Astrocyte (in vitro differentiated cells and primary cell): Measurements from ENCODE around the gene ASIC3. TPM values are rescaled to one million over a fixed set of nuclear protein-coding genes. Genes with fewer than 3 reads are reported as not detected.

ENCODE experiments used
- DNase-seq: peaks from one replicate; pipeline ENCODE4 v3.0.0-alpha.2; 2010; ENCODE audit warnings: low read depth
- FAIRE-seq: peaks from 2 replicates; lab custom pipeline; 2011; peaks lifted over from hg19 to GRCh38; lab: Jason Lieb, UNC
- H2AFZ ChIP-seq: 2 replicates; pipeline ENCODE4 v1.6.0; 2012; ENCODE audit warnings: low read depth, low read length, inconsistent platforms
- H3K27ac ChIP-seq: 2 replicates; pipeline ENCODE4 v1.5.1; 2011; ENCODE audit warnings: low read depth, low read length, inconsistent platforms
- H3K27me3 ChIP-seq: 2 replicates; pipeline ENCODE4 v1.6.0; 2011; ENCODE audit warnings: low read length, inconsistent platforms; ENCODE audit not compliant: insufficient read depth
- H3K36me3 ChIP-seq: 2 replicates; pipeline ENCODE4 v1.5.1; 2011; ENCODE audit warnings: low read length, inconsistent platforms; ENCODE audit not compliant: insufficient read depth
- H3K4me1 ChIP-seq: 2 replicates; pipeline ENCODE4 v1.5.1; 2011; ENCODE audit warnings: low read length, inconsistent platforms; ENCODE audit not compliant: insufficient read depth
- H3K4me2 ChIP-seq: 2 replicates; pipeline ENCODE4 v1.6.0; 2012; ENCODE audit warnings: low read length, inconsistent platforms
- H3K4me3 ChIP-seq: 2 replicates; pipeline ENCODE4 v1.5.1; 2011; ENCODE audit warnings: low read depth, mild to moderate bottlenecking, low read length, inconsistent platforms; ENCODE audit not compliant: insufficient read depth
- H3K79me2 ChIP-seq: 2 replicates; pipeline ENCODE4 v1.6.0; 2012; ENCODE audit warnings: mild to moderate bottlenecking, low read length, inconsistent platforms; ENCODE audit not compliant: insufficient read depth
- H3K9ac ChIP-seq: 2 replicates; pipeline ENCODE4 v1.6.0; 2012; ENCODE audit warnings: mild to moderate bottlenecking, low read length, inconsistent platforms
- H3K9me3 ChIP-seq: 2 replicates; pipeline ENCODE4 v1.5.1; 2012; ENCODE audit warnings: low read depth, mild to moderate bottlenecking, low read length, inconsistent platforms; ENCODE audit not compliant: insufficient read depth
- H4K20me1 ChIP-seq: 2 replicates; pipeline ENCODE4 v1.6.0; 2012; ENCODE audit warnings: low read length, inconsistent platforms; ENCODE audit not compliant: insufficient read depth
- H3K27ac Mint-ChIP-seq: one replicate; pipeline ENCODE4 v1.8.0; 2021; ENCODE audit warnings: mild to moderate bottlenecking, mixed read lengths; ENCODE audit not compliant: unreplicated experiment
- H3K27me3 Mint-ChIP-seq: one replicate; pipeline ENCODE4 v1.8.0; 2021; ENCODE audit warnings: low read depth, mixed read lengths; ENCODE audit not compliant: unreplicated experiment
- H3K36me3 Mint-ChIP-seq: one replicate; pipeline ENCODE4 v1.8.0; 2021; ENCODE audit warnings: low read depth, mixed read lengths; ENCODE audit not compliant: unreplicated experiment
- H3K4me1 Mint-ChIP-seq: one replicate; pipeline ENCODE4 v1.8.0; 2021; ENCODE audit warnings: low read depth, mixed read lengths; ENCODE audit not compliant: unreplicated experiment
- H3K4me3 Mint-ChIP-seq: one replicate; pipeline ENCODE4 v1.8.0; 2021; ENCODE audit warnings: mild to moderate bottlenecking, moderate library complexity, mixed read lengths; ENCODE audit not compliant: unreplicated experiment
- H3K9me3 Mint-ChIP-seq: one replicate; pipeline ENCODE4 v1.8.0; 2021; ENCODE audit warnings: mild to moderate bottlenecking, mixed read lengths; ENCODE audit not compliant: unreplicated experiment
- CTCF ChIP-seq: IDR thresholded peaks from 2 replicates; pipeline ENCODE4 v1.5.1; 2011; ENCODE audit warnings: low read depth, mild to moderate bottlenecking, inconsistent platforms, low read length, moderate library complexity; ENCODE audit not compliant: insufficient read depth
- EZH2 ChIP-seq: IDR thresholded peaks from 2 replicates; pipeline ENCODE4 v1.6.1; 2012; ENCODE audit warnings: mild to moderate bottlenecking, low read length, inconsistent platforms; ENCODE audit not compliant: insufficient read depth
- total RNA-seq: library from RNA; stranded (reverse); gene quantifications from 2 replicates; pipeline ENCODE4 v1.2.1, GENCODE V29; 2021

The ASIC3 gene
- total RNA-seq, 1 donor from 2014 or later: 3.9 TPM

- H3K27ac ChIP-seq: no peak overlapping the region
- H2AFZ ChIP-seq: no peak overlapping the region
- Mint-ChIP-seq H3K9me3 (no peaks in the 10 kb centered on the region), H3K36me3 (no peaks in the 10 kb centered on the region), H3K4me3 (no peak overlapping the region), H3K27ac (no peak overlapping the region), H3K4me1 (no peaks in the 10 kb centered on the region), H3K27me3 (peaks cover 33% of the 10 kb centered on the region)
- FAIRE-seq (no peak), DNase-seq (no peak)
- H3K27me3 ChIP-seq: peaks cover 4% of the 10 kb centered on the region
- H3K79me2 ChIP-seq: no peaks in the 10 kb centered on the region
- no peaks in the 10 kb centered on the region for H3K9me3 ChIP-seq
- H3K4me2 ChIP-seq: no peak overlapping the region
- no peaks in the 10 kb centered on the region for H3K36me3 ChIP-seq
- no peak for TF ChIP-seq EZH2
- no peak for TF ChIP-seq CTCF
- H4K20me1 ChIP-seq: no peaks in the 10 kb centered on the region
- H3K4me1 ChIP-seq: no peaks in the 10 kb centered on the region
- H3K9ac ChIP-seq: no peak overlapping the region
- H3K4me3 ChIP-seq: no peak overlapping the region
Observed at GRCh38 chr7:151003572-151003971, 44.8 kb upstream of the ASIC3 start.

- no peaks in the 10 kb centered on the region for H3K9me3 ChIP-seq
- Mint-ChIP-seq H3K27ac (no peak overlapping the region), H3K9me3 (no peaks in the 10 kb centered on the region), H3K4me1 (peaks cover 4% of the 10 kb centered on the region), H3K4me3 (no peak overlapping the region), H3K36me3 (no peaks in the 10 kb centered on the region), H3K27me3 (peaks cover 33% of the 10 kb centered on the region)
- no peaks in the 10 kb centered on the region for H4K20me1 ChIP-seq
- no peak overlapping the region for H3K9ac ChIP-seq
- H3K79me2 ChIP-seq: no peaks in the 10 kb centered on the region
- peaks cover 2% of the 10 kb centered on the region for H3K4me1 ChIP-seq
- H3K27ac ChIP-seq: no peak overlapping the region
- DNase-seq (no peak), FAIRE-seq (no peak)
- H3K36me3 ChIP-seq: no peaks in the 10 kb centered on the region
- H3K4me2 ChIP-seq: no peak overlapping the region
- TF ChIP-seq EZH2 (no peak), CTCF (no peak)
- no peak overlapping the region for H2AFZ ChIP-seq
- H3K4me3 ChIP-seq: no peak overlapping the region
- peaks cover 4% of the 10 kb centered on the region for H3K27me3 ChIP-seq
Observed at GRCh38 chr7:151005566-151005965, 42.8 kb upstream of the ASIC3 start.

GRCh38 chr7:151006590-151007300, 41.6 kb upstream of the ASIC3 start:
- Mint-ChIP-seq H3K27ac (no peak overlapping the region), H3K27me3 (peaks cover 32% of the 10 kb centered on the region), H3K36me3 (no peaks in the 10 kb centered on the region), H3K4me1 (peaks cover 8% of the 10 kb centered on the region), H3K4me3 (no peak overlapping the region), H3K9me3 (no peaks in the 10 kb centered on the region)
- Histone ChIP-seq H3K27ac (no peak overlapping the region), H4K20me1 (no peaks in the 10 kb centered on the region), H3K9me3 (no peaks in the 10 kb centered on the region), H3K4me2 (no peak overlapping the region), H3K4me3 (no peak overlapping the region), H3K4me1 (peaks cover 5% of the 10 kb centered on the region), H2AFZ (no peak overlapping the region), H3K27me3 (peaks cover 4% of the 10 kb centered on the region), H3K36me3 (no peaks in the 10 kb centered on the region), H3K9ac (no peak overlapping the region), H3K79me2 (no peaks in the 10 kb centered on the region)
- FAIRE-seq (no peak), DNase-seq (no peak)
- TF ChIP-seq EZH2 (no peak), CTCF (no peak)
